Measurements from ENCODE around the gene IFNAR1.

DNA sequence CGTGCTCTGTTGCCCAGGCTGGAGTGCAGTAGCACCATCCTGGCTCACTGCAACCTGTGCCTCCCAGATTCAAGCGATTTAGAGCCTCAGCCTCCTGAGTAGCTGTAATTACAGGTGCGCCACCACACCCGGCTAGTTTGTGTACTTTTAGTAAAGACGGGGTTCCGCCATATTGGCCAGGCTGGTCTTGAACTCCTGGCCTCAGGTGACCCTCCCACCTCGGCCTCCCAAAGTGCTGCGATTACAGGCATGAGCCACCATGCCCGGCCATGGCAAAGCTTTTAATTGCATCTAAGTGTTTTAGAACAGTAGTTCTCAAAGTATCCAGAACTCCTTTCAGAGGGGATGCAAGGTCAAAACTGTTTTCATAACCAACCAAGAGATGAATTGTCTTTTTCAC is 53.3 kb downstream of the IFNAR1 start:
- TF ChIP-seq, protein P1, sequence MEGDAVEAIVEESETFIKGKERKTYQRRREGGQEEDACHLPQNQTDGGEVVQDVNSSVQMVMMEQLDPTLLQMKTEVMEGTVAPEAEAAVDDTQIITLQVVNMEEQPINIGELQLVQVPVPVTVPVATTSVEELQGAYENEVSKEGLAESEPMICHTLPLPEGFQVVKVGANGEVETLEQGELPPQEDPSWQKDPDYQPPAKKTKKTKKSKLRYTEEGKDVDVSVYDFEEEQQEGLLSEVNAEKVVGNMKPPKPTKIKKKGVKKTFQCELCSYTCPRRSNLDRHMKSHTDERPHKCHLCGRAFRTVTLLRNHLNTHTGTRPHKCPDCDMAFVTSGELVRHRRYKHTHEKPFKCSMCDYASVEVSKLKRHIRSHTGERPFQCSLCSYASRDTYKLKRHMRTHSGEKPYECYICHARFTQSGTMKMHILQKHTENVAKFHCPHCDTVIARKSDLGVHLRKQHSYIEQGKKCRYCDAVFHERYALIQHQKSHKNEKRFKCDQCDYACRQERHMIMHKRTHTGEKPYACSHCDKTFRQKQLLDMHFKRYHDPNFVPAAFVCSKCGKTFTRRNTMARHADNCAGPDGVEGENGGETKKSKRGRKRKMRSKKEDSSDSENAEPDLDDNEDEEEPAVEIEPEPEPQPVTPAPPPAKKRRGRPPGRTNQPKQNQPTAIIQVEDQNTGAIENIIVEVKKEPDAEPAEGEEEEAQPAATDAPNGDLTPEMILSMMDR (conservative IDR thresholded peaks at IDR 0.05; ENCODE audit: low read depth, low read length), result no peak
- TF ChIP-seq RAD21 (IDR thresholded peaks at IDR 0.05; ENCODE audit: low read length) (no peak), POLR2A (IDR thresholded peaks at IDR 0.05; ENCODE audit: low read depth, low read length) (no peak)

All from IMR-90 (cell line).